Left lung (tissue), 10 donors: ENCODE data around the gene SLC23A2. TPM values are rescaled to one million over a fixed set of nuclear protein-coding genes. Genes with fewer than 3 reads are reported as not detected.
"Not testable (repeated sequence)": the region's sequence is repeated elsewhere in the genome, so short reads cannot be mapped to it uniquely, and the experiment has no call there.

Source experiments
- ATAC-seq: fragments of 200-7000 bp; cut with Tn5 transposase; one replicate; pipeline ENCODE4 v1.9.1; 2020; ENCODE audit warnings: moderate library complexity
- DNase-seq, 4 donors: peaks; one replicate each; pipeline ENCODE4 v3.0.0-alpha.2; 2013 to 2020
- H3K27ac ChIP-seq, 2 donors: fragments of 200-600 bp; sonication (generic) in 1 of 2; one replicate each; pipeline versions ENCODE4 v1.5.0 to v1.8.0; 2020 to 2021
- H3K27me3 ChIP-seq, 2 donors: fragments of 200-600 bp; sonication (generic) in 1 of 2; one replicate each; pipeline versions ENCODE4 v1.5.0 to v1.8.0; 2020 to 2021
- H3K36me3 ChIP-seq, 2 donors: fragments of 200-600 bp; sonication (generic) in 1 of 2; one replicate each; pipeline versions ENCODE4 v1.5.0 to v1.8.0; 2020 to 2021
- H3K4me1 ChIP-seq, 2 donors: fragments of 200-600 bp; one replicate each; pipeline ENCODE4 v1.8.0; 2021
- H3K4me3 ChIP-seq, 2 donors: fragments of 200-600 bp; sonication (generic) in 1 of 2; one replicate each; pipeline versions ENCODE4 v1.5.0 to v1.8.0; 2020 to 2021; ENCODE audit warnings: mild to moderate bottlenecking in 1 of 2
- H3K9me3 ChIP-seq, 2 donors: fragments of 200-600 bp; sonication (generic) in 1 of 2; one replicate each; pipeline versions ENCODE4 v1.5.0 to v1.8.0; 2020 to 2021
- intact Hi-C, 2 donors: fragments of 100-400 bp; cut with DNase I; formaldehyde crosslinking; loops; one replicate each; pipeline versions ENCODE4 v1.11.2 to v1.14.2; 2022
- polyA plus RNA-seq, 6 donors: library from polyadenylated mRNA; unstranded; fragments of 120-200 nt; gene quantifications; one replicate each; pipeline ENCODE4 v1.2.1, GENCODE V29; 2013; ENCODE audit not compliant: insufficient read length in 6 of 6
- total RNA-seq, 2 donors: library from RNA; stranded (reverse); fragmentation: NEBNext Ultra II Directional; extraction: Animal tissue kit (Norgen Biotek cat#: 25700); gene quantifications; one replicate each; pipeline ENCODE4 v1.2.1, GENCODE V29; 2021
- TF ChIP-seq, protein P1 (sequence below), 2 donors: fragments of 200-600 bp; sonication (generic) in 1 of 2; IDR thresholded peaks; one replicate each; pipeline versions ENCODE4 v1.5.0 to v1.8.0; 2021; ENCODE audit warnings: antibody characterized with exemption in 2 of 2
- donor health status: DM: no; HTN: yes; CAD: no.
- donor health status: DM: no; HTN: no; CAD: no.

Gene SLC23A2
- total and polyA plus RNA-seq, 8 donors: 15.8 to 27.1 (median 25.9) TPM

DNA sequence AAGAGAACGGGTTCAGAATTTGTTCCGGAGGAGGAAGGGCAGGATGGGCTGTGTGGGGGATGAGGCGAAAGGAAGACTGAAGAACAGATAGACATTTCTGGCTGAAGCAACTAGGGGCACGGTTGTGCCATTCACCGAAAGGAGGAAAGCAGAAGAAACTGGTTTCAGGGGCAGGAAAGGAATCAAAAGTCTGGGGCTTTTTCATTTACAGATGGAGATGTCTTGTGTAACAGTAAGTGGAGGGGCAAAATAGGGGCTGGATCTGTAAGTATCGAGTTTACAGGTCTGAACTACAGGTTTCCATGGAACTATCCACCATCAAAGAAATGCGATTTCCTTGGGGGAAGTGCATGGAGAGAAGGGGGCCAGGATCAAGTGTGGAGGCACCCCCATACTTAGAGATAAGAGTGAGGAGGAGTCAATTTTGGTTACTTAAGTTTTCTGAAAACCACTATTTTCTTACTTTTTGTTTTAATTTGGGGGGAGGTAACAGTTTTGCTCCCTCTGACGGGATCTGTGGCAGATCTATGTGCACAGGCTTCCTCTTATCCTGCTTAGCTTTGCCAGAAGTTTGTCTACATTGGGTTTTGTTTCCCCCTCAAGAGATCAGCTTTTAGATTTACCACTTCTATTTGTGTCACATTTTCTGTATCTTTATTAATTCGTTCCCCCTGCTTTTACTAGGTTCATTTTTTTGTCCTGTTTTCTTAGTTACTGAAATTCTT is 120.1 kb downstream of the SLC23A2 start:
- no peak overlapping the region for H3K4me3 ChIP-seq
- H3K27me3 ChIP-seq: no peaks in the 10 kb centered on the region
- no peaks in the 10 kb centered on the region for H3K9me3 ChIP-seq
- H3K27ac ChIP-seq: no peak overlapping the region
- peaks cover 0 to 6% of the 10 kb centered on the region in 2 donors for H3K4me1 ChIP-seq
- ATAC-seq: no peak
- peaks cover 0 to 23% of the 10 kb centered on the region in 2 donors for H3K36me3 ChIP-seq
- intact Hi-C loops: no loop called here
- DNase-seq: no peak
- TF ChIP-seq, protein P1, sequence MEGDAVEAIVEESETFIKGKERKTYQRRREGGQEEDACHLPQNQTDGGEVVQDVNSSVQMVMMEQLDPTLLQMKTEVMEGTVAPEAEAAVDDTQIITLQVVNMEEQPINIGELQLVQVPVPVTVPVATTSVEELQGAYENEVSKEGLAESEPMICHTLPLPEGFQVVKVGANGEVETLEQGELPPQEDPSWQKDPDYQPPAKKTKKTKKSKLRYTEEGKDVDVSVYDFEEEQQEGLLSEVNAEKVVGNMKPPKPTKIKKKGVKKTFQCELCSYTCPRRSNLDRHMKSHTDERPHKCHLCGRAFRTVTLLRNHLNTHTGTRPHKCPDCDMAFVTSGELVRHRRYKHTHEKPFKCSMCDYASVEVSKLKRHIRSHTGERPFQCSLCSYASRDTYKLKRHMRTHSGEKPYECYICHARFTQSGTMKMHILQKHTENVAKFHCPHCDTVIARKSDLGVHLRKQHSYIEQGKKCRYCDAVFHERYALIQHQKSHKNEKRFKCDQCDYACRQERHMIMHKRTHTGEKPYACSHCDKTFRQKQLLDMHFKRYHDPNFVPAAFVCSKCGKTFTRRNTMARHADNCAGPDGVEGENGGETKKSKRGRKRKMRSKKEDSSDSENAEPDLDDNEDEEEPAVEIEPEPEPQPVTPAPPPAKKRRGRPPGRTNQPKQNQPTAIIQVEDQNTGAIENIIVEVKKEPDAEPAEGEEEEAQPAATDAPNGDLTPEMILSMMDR (IDR thresholded peaks at IDR 0.05): no peak

DNA sequence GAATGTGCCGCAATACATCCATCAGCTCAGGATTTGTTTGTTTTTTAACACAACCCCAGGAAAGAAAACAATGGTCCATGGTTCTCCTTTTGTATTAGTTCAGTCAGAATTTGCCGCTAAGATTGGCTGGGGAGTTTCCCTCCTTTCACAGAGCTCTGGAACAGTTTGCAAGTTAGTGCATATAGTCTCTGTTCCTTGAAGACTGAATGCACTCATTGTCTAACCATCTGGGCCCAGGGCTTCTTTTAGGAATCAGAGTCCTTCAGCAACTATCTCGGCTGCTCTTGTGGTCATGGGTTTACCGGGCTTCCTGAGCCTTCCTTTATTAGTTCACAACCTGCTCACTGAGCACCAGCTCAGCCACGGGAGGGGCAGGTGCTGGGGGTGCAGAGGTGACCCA is 121.3 kb downstream of the SLC23A2 start:
- DNase-seq (no peak), ATAC-seq (no peak)
- H3K36me3 ChIP-seq: peaks cover 0 to 32% of the 10 kb centered on the region in 2 donors
- H3K9me3 ChIP-seq: no peaks in the 10 kb centered on the region
- H3K27me3 ChIP-seq: no peaks in the 10 kb centered on the region
- TF ChIP-seq, protein P1 (IDR thresholded peaks at IDR 0.05): no peak
- H3K4me3 ChIP-seq: no peak overlapping the region
- H3K4me1 ChIP-seq: peaks cover 0 to 6% of the 10 kb centered on the region in 2 donors
- intact Hi-C loops: no loop called here
- no peak overlapping the region for H3K27ac ChIP-seq

DNA sequence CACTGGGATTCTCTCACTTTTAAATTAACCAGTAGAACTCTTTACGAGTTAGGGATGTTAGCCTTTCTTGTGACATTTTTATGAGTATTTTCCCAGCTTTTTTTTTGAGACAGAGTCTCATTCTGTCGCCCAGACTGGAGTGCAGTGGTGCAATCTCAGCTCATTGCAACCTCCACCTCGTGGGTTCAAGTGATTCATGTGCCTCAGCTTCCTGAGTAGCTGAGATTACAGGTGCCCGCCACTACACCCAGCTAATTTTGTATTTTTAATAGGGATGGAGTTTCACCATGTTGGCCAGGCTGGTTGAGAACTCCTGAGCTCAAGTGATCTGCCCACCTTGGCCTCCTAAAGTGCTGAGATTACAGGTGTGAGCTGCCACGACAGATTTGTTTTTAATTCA is 123.2 kb downstream of the SLC23A2 start:
- H3K4me1 ChIP-seq, intact Hi-C loops, H3K27ac ChIP-seq, H3K4me3 ChIP-seq, DNase-seq, ATAC-seq, H3K27me3 ChIP-seq, H3K9me3 ChIP-seq: not testable (repeated sequence)
- peaks cover 0 to 35% of the 10 kb centered on the region in 2 donors for H3K36me3 ChIP-seq

DNA sequence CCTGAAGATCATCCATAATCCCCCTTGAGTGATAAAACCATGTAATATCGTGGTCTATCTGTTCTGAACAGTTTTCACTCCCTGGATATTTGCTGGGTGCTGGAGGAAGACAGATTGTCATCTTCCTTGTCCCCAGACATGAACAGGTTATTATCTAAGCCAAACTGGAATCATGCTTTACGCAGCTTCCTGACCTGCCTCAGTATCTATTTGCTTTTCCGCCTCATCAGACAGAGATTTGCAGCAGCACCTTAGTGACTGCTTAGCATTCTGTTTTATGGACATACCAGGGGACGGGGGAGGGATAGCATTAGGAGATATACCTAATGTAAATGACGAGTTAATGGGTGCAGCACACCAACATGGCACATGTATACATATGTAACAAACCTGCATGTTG is 124.6 kb downstream of the SLC23A2 start:
- TF ChIP-seq, protein P1 (IDR thresholded peaks at IDR 0.05): no peak
- Histone ChIP-seq H3K36me3 (peaks cover 0 to 43% of the 10 kb centered on the region in 2 donors), H3K27ac (no peak overlapping the region), H3K4me3 (no peak overlapping the region), H3K4me1 (peaks cover 0 to 6% of the 10 kb centered on the region in 2 donors), H3K27me3 (no peaks in the 10 kb centered on the region), H3K9me3 (no peaks in the 10 kb centered on the region)
- intact Hi-C loops: no loop called here
- DNase-seq: no peak
- ATAC-seq: no peak

DNA sequence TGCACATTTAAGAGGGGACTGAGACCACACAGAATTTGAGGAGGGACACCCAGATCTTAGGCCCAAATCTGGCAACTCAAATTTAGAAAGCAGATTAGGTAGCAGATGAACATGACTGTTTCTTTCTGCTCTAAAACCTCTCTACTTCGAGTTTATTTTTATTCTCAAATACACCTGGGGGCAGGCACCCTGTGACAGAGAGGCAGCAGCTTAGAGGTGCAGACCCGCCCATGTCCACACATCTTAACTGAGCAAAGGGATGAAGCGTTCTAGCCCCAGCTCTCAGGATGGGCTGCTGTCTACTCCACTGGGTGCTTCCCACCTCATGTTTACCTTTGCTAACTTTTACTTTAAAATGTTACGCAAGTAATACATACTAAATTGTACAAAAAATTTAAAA is 125.0 kb downstream of the SLC23A2 start:
- peaks cover 0 to 5% of the 10 kb centered on the region in 2 donors for H3K4me1 ChIP-seq
- no peaks in the 10 kb centered on the region for H3K27me3 ChIP-seq
- ATAC-seq (no peak), DNase-seq (no peak)
- intact Hi-C loops: no loop called here
- no peaks in the 10 kb centered on the region for H3K9me3 ChIP-seq
- peaks cover 0 to 47% of the 10 kb centered on the region in 2 donors for H3K36me3 ChIP-seq
- no peak overlapping the region for H3K27ac ChIP-seq
- no peak overlapping the region for H3K4me3 ChIP-seq
- TF ChIP-seq, protein P1 (IDR thresholded peaks at IDR 0.05): no peak
